Fibroblast of the aortic adventitia (primary cell): Measurements from ENCODE around the gene CLIC3. TPM values are rescaled to one million over a fixed set of nuclear protein-coding genes. Genes with fewer than 3 reads are reported as not detected.

Experiments
- DNase-seq: peaks from one replicate; pipeline ENCODE4 v3.0.0-alpha.2; 2010; ENCODE audit warnings: low read depth
- H3K4me3 ChIP-seq: 2 replicates; pipeline ENCODE4 v1.5.1; 2011; ENCODE audit warnings: low read depth, mild to moderate bottlenecking, control low read depth, low read length, moderate library complexity
- CTCF ChIP-seq: IDR thresholded peaks from 2 replicates; pipeline ENCODE4 v1.5.1; 2011; ENCODE audit warnings: mild to moderate bottlenecking, low read length, control low read depth, inconsistent platforms; ENCODE audit not compliant: insufficient read depth
- total RNA-seq: library from RNA; depleted of rRNA; stranded (reverse); fragments of >200 nt; gene quantifications from 2 replicates; pipeline ENCODE4 v1.2.3, GENCODE V29; 2012; ENCODE audit warnings: low replicate concordance

The CLIC3 gene
- total RNA-seq, 1 donor, result 5.2 TPM

GRCh38 chr9:136970361-136970760 lies 26.0 kb downstream of the CLIC3 start:
- no peak for TF ChIP-seq CTCF

GRCh38 chr9:136969774-136970173 lies 26.6 kb downstream of the CLIC3 start:
- no peak for DNase-seq
- no peak for TF ChIP-seq CTCF
- no peak overlapping the region for H3K4me3 ChIP-seq

More at GRCh38 chr9:136970361-136970760, 26.0 kb downstream of the CLIC3 start:
- DNase-seq, result no peak
- no peak overlapping the region for H3K4me3 ChIP-seq

DNA sequence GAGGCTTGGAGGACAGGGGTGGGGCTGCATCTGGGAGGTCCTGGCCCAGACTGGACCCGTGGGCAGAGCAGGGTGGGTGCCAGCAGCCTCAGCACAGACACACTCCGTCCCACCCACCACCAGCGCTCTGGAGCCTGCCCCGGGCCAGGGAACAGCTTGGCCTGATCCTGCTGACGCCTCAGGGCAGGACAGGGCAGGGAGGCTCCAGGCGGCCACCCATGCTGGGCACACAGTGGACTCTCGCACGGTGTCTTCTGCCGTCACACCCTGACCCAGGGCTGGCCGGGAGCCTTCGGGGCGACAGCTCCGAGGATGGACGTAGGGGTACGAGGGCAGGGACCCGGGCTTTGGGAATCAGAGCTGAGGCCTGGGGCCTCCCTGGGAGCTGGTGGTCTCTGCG lies 27.2 kb downstream of the CLIC3 start:
- H3K4me3 ChIP-seq, result no peak overlapping the region
- no peak for DNase-seq
- TF ChIP-seq CTCF, result no peak

GRCh38 chr9:136968333-136969127 lies 27.8 kb downstream of the CLIC3 start:
- H3K4me3 ChIP-seq, result no peak overlapping the region
- no peak for DNase-seq
- TF ChIP-seq CTCF, result no peak

DNA sequence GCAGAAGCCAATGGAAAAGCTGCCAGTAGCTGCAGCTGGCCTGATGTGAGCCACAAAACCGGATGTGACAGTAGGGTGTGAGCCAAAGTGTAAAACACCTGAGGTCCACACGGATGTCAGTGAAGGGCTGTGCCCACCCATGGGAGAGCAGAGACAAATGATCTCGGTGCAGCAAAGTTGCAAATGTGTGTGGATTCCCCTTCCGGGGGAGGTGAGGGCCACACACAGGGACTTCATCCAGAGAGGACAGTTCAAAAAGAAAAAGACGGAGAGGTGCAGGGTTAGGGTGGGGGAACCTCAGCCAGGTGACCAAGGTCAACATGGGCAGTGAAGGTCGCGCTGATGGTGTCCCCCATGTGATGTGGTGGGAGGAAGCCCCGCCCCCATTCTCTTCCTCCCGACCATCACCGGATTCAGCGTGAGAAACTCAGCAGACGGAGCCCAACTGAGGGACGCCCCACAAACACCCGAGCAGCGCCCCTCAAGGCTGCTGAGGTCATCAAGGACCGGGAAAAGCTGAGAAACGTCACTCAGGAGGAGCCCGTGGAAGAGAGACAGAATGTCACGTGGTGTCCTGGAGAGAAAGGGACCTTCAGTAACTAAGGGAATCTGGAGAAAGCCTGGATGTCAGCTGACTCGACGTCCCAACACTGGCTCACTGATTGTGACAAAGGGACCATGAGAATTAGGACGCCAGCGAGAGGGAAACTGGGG lies 30.4 kb downstream of the CLIC3 start:
- TF ChIP-seq CTCF, result no peak
- no peak for DNase-seq
- no peak overlapping the region for H3K4me3 ChIP-seq

GRCh38 chr9:136964833-136965422 lies 31.4 kb downstream of the CLIC3 start:
- no peak for DNase-seq
- TF ChIP-seq CTCF, result no peak
- H3K4me3 ChIP-seq, result no peak overlapping the region
